BE2C (cell line): ENCODE data around the gene LRFN2.

ENCODE experiments used
- DNase-seq: peaks from one replicate; pipeline ENCODE4 v3.0.0-alpha.2; 2020
- H3K27me3 ChIP-seq: fragments of 250-450 bp; sonication (Bioruptor Pico); 2 replicates; pipeline ENCODE4 v1.5.1; 2020; ENCODE audit warnings: mild to moderate bottlenecking
- H3K36me3 ChIP-seq: fragments of 250-450 bp; sonication (Bioruptor Pico); 2 replicates; pipeline ENCODE4 v1.5.1; 2020; ENCODE audit warnings: mild to moderate bottlenecking
- H3K4me1 ChIP-seq: fragments of 250-450 bp; sonication (Bioruptor Pico); 2 replicates; pipeline ENCODE4 v1.5.1; 2020
- H3K4me3 ChIP-seq: 2 replicates; pipeline ENCODE4 v1.5.1; 2011; ENCODE audit warnings: low read depth, low read length
- H3K9me3 ChIP-seq: fragments of 250-450 bp; sonication (Bioruptor Pico); 2 replicates; pipeline ENCODE4 v1.5.1; 2020
- TF ChIP-seq, protein P1 (sequence below): IDR thresholded peaks from 2 replicates; pipeline ENCODE4 v1.5.1; 2012; ENCODE audit warnings: mild to moderate bottlenecking, low read depth, low read length

The LRFN2 gene

DNA sequence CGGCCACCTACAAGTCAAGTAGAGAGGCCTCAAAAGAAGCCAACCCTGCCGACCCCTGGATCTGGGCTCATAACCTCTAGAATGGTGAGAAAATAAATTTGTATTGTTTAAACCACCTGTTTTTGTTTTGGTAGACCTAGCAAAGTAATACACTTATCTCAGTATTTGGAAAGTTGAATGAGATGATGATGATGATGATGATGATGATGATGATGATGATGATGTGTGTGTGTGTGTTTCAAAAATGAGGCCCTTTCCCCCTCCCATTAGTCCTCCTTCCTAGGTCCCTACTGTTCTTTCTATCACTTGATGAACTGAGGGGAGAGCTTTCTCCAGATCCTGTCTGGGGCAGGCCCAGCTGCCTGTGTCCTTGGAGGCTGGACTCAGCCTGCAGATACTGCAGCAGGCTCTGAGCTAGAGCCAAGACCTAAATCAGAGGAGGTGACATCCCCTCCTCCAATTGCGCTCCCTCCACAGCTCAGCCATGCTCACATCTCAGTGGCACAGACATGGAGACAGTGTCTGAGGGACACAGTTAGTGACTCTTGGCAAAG lies 120.1 kb downstream of the LRFN2 start:
- no peak for DNase-seq

DNA sequence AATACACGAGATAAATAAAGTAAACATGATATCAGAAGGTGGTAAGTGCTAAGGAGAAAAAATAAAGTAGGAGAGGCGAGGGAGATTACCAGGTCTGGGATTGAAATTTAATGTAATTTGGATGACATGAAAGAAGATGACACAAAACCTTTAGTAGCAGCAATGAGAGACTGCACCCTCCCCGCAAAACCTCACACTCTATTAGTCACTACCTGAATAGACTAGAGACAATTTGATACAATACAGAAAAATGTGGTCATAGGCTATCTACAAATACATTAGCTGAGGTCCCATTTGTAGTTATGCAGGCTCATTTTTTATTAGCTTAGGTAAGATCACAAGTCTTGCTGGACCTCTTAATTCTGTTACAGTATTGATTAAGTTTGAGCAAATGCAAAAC lies 125.5 kb downstream of the LRFN2 start:
- H3K36me3 ChIP-seq, result no peaks in the 10 kb centered on the region
- TF ChIP-seq, protein P1, sequence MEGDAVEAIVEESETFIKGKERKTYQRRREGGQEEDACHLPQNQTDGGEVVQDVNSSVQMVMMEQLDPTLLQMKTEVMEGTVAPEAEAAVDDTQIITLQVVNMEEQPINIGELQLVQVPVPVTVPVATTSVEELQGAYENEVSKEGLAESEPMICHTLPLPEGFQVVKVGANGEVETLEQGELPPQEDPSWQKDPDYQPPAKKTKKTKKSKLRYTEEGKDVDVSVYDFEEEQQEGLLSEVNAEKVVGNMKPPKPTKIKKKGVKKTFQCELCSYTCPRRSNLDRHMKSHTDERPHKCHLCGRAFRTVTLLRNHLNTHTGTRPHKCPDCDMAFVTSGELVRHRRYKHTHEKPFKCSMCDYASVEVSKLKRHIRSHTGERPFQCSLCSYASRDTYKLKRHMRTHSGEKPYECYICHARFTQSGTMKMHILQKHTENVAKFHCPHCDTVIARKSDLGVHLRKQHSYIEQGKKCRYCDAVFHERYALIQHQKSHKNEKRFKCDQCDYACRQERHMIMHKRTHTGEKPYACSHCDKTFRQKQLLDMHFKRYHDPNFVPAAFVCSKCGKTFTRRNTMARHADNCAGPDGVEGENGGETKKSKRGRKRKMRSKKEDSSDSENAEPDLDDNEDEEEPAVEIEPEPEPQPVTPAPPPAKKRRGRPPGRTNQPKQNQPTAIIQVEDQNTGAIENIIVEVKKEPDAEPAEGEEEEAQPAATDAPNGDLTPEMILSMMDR, result no peak
- no peak for DNase-seq
- no peaks in the 10 kb centered on the region for H3K27me3 ChIP-seq
- H3K9me3 ChIP-seq, result no peaks in the 10 kb centered on the region
- no peaks in the 10 kb centered on the region; the same call in 1 of the 2 replicates for H3K4me1 ChIP-seq
- H3K4me3 ChIP-seq, result no peak overlapping the region

More for the DNA sequence above, 120.1 kb downstream of the LRFN2 start:
- TF ChIP-seq, protein P1, result no peak
- Histone ChIP-seq H3K4me1 (no peaks in the 10 kb centered on the region), H3K4me3 (no peak overlapping the region), H3K27me3 (no peaks in the 10 kb centered on the region), H3K36me3 (no peaks in the 10 kb centered on the region), H3K9me3 (no peaks in the 10 kb centered on the region)

DNA sequence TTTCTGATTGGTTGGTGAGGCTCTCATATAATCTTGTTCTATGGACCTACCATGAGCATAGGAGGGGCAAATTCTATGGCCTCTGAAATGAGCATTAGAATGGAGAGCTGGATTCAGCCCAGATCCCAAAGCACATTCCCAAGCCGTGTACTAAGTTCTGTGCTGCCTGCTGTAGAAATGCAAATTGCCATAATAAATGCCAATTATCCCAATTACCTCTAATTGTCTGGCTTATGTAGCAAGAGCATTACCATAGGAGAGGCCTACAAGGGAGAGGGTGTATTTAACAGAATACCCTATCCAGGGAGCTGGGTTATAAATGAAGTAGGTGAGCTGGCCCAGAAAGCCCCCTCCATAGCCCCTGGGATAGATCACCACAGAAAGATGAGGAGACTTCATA lies 126.8 kb downstream of the LRFN2 start:
- TF ChIP-seq, protein P1, result no peak
- DNase-seq, result no peak
- Histone ChIP-seq H3K27me3 (no peaks in the 10 kb centered on the region), H3K4me1 (no peaks in the 10 kb centered on the region; the same call in 1 of the 2 replicates), H3K9me3 (no peaks in the 10 kb centered on the region), H3K36me3 (no peaks in the 10 kb centered on the region), H3K4me3 (no peak overlapping the region)

DNA sequence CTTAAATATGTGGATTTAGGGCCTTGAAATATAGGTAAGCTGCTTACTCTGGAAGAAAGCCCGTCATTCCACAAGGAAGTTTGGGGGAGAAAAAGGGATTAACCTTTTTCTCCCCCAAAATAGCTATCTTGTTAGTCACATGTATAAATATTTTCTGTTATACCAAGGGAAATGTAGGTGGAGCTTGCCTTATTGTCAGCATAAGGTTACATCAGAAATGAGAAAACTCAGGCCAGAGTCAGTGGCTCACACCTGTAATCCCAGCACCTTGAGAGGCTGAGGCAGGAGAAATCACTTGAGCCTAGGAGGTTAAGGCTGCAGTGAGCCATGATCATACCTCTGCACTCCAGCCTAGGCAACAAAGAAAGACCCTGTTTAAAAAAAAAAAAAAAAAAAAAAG lies 129.9 kb downstream of the LRFN2 start:
- Histone ChIP-seq H3K36me3 (no peaks in the 10 kb centered on the region), H3K9me3 (no peaks in the 10 kb centered on the region), H3K4me1 (no peaks in the 10 kb centered on the region; the same call in 1 of the 2 replicates), H3K27me3 (no peaks in the 10 kb centered on the region), H3K4me3 (no peak overlapping the region)
- TF ChIP-seq, protein P1, result no peak
- DNase-seq, result no peak

DNA sequence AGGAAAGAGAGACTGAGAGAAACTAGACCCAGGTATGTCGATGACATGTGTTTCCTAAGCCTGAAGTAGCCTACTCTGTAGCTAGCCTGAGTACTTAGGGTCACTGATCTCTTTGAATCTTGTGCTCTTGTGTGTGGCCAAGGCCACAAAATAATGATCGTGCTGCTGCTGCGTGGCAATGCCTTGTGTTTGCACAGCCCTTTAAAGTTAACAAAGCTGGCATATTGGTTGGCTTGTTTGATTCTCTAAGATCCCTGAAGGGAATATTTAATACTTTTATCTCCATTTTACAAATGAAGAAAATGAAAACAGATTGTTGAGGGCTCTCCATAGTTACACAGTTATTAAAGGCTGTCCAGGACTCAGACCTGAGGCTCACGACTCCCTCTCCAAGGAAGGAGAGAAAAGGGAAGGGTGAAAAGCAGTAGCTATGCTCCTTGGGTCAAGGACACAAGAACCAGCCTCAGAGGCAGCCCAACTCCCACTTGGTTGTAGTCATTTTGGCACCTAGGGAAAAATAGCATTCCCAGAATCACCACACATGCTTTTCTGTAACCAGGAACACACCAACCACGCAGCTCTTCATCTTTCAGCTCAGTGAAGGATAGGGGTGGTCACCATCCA lies 130.7 kb downstream of the LRFN2 start:
- Histone ChIP-seq H3K27me3 (no peaks in the 10 kb centered on the region), H3K36me3 (no peaks in the 10 kb centered on the region), H3K9me3 (no peaks in the 10 kb centered on the region), H3K4me3 (no peak overlapping the region), H3K4me1 (no peaks in the 10 kb centered on the region; the same call in 1 of the 2 replicates)
- no peak for DNase-seq
- TF ChIP-seq, protein P1, result no peak

DNA sequence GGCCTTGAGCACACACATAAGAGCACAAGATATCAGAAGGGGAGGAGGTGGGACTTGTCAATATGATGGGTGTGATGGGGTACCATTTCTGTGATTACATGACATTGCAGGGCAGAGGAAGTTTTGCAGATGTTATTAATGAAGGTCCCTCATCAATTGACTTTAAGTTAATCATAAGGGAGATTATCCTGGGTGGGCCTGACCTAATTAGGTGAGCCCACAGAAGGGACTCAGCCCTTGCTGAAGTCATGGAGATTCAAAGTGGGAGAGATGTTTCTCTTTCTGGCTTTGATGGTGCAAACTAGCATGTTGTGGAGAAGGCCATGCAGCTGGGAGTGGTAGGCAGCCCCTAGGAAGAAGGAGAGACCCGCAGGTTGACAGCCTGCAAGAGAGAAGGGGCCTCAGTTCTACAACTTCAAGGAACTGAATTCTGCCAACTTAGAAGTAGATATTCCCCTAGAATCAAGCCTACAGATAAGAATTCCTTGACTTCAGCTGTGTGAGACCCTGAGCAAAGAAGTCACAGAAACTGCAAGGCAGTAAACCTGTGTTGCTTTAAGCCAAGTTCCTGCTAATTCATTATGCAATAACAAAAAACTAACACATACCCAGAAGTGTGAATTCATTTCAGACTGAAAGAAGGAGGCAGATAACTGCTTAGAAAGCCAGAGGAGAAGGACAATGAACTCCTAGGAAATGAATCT lies 131.3 kb downstream of the LRFN2 start:
- Histone ChIP-seq H3K4me3 (no peak overlapping the region), H3K27me3 (no peaks in the 10 kb centered on the region), H3K36me3 (no peaks in the 10 kb centered on the region), H3K4me1 (peaks cover 5% of the 10 kb centered on the region; the same call in 1 of the 2 replicates), H3K9me3 (no peaks in the 10 kb centered on the region)
- no peak for DNase-seq
- TF ChIP-seq, protein P1, result no peak
